ENCODE measurements around the gene RAPGEF1. TPM values are rescaled to one million over a fixed set of nuclear protein-coding genes. Genes with fewer than 3 reads are reported as not detected.
A peak's percentile ranks its signal among the peaks of the same experiment; 100 is the strongest.

RAPGEF1 gene
- total RNA-seq, 6 experiments from 2014 or later, result 22.9 to 53.6 (median 30.2) TPM

DNA sequence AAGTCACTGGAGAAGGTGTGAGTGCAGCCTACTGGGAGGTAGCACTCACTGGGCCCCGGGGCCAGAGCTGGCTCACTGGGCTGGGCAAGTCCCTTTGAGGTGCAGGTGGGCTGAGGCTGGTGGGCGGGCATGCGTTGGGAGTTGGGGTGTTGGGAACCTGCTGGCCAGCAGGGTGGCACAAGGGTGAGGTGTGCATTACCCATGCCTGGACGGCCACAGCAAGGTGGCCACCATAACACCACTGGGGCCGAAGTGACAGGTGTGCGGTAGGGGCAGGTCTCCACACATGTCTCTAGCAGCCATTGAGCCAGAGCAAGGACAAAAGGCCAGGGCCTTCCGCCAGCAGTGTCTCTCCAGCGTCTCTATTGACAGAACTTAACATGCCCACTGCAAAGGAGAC is 172.0 kb downstream of the RAPGEF1 start:
- H3K9me3 ChIP-seq, result no peaks in the 10 kb centered on the region
- DNase-seq, result no peak
- H3K4me1 ChIP-seq, result no peaks in the 10 kb centered on the region
- peaks cover 0 to 2% (median 0%) of the 10 kb centered on the region in 4 donors for H3K36me3 ChIP-seq
- TF ChIP-seq CTCF (IDR thresholded peaks at IDR 0.05), result no peak
- no peak for TF ChIP-seq POLR2A (IDR thresholded peaks at IDR 0.05)
- no peak overlapping the region for H3K4me3 ChIP-seq
- intact Hi-C loops (cut with DNase I), result no loop called here
- no peak overlapping the region for H3K27ac ChIP-seq
- no peaks in the 10 kb centered on the region for H3K27me3 ChIP-seq
- WGBS (ENCODE audit: insufficient coverage, low coverage, low lambda C conversion rate, missing lambda C conversion rate), result 92% methylated on average over 4 of the region's 8 CpGs
- ATAC-seq, result peak in 3 of 4 donors; percentile 23 to 45 (median 29)

GRCh38 chr9:131566158-131566557 is 173.7 kb downstream of the RAPGEF1 start:
- 93% methylated on average over 3 of the region's 3 CpGs for WGBS (ENCODE audit: insufficient coverage, low coverage, low lambda C conversion rate, missing lambda C conversion rate)

GRCh38 chr9:131565369-131565768 is 174.5 kb downstream of the RAPGEF1 start:
- H3K36me3 ChIP-seq, result no peaks in the 10 kb centered on the region
- DNase-seq (no peak), ATAC-seq (no peak)
- no peak overlapping the region for H3K27ac ChIP-seq
- H3K4me1 ChIP-seq, result no peaks in the 10 kb centered on the region
- no peak overlapping the region for H3K4me3 ChIP-seq
- 75% methylated on average over 5 of the region's 5 CpGs for WGBS (ENCODE audit: insufficient coverage, low coverage, low lambda C conversion rate, missing lambda C conversion rate)
- intact Hi-C loops (cut with DNase I), result no loop called here
- no peaks in the 10 kb centered on the region for H3K27me3 ChIP-seq
- TF ChIP-seq POLR2A (IDR thresholded peaks at IDR 0.05) (no peak), CTCF (IDR thresholded peaks at IDR 0.05) (no peak)
- H3K9me3 ChIP-seq, result no peaks in the 10 kb centered on the region

More at GRCh38 chr9:131566158-131566557, 173.7 kb downstream of the RAPGEF1 start:
- Histone ChIP-seq H3K4me3 (no peak overlapping the region), H3K4me1 (no peaks in the 10 kb centered on the region), H3K27ac (no peak overlapping the region), H3K27me3 (no peaks in the 10 kb centered on the region), H3K36me3 (no peaks in the 10 kb centered on the region), H3K9me3 (no peaks in the 10 kb centered on the region)
- DNase-seq, result no peak
- intact Hi-C loops (cut with DNase I), result no loop called here
- ATAC-seq, result no peak
- TF ChIP-seq CTCF (IDR thresholded peaks at IDR 0.05) (no peak), POLR2A (IDR thresholded peaks at IDR 0.05) (no peak)

GRCh38 chr9:131562032-131562959 is 177.6 kb downstream of the RAPGEF1 start:
- DNase-seq (no peak), ATAC-seq (peak in 1 of 4 donors; percentile 34)
- Histone ChIP-seq H3K27me3 (no peaks in the 10 kb centered on the region), H3K4me3 (no peak overlapping the region), H3K4me1 (no peaks in the 10 kb centered on the region), H3K27ac (no peak overlapping the region), H3K36me3 (no peaks in the 10 kb centered on the region), H3K9me3 (no peaks in the 10 kb centered on the region)
- WGBS (ENCODE audit: insufficient coverage, low coverage, low lambda C conversion rate, missing lambda C conversion rate), result 52% methylated on average over 7 of the region's 9 CpGs
- intact Hi-C loops (cut with DNase I), result no loop called here
- no peak for TF ChIP-seq CTCF (IDR thresholded peaks at IDR 0.05)
- TF ChIP-seq POLR2A (IDR thresholded peaks at IDR 0.05), result no peak
